H1 (cell line): ENCODE results near the gene FAM240A. TPM values are rescaled to one million over a fixed set of nuclear protein-coding genes. Genes with fewer than 3 reads are reported as not detected.
A peak's percentile ranks its signal among the peaks of the same experiment; 100 is the strongest.

ENCODE experiments used
- CTCF ChIA-PET: fragments of 300-600 bp; sonication (Branson Sonifier 250); formaldehyde crosslinking; loops from one replicate; lab custom pipeline; 2021; ENCODE audit not compliant: partially characterized antibody; lab: Charles Lee
- POLR2A ChIA-PET: fragments of 300-600 bp; sonication (Branson Sonifier 250); formaldehyde crosslinking; loops from one replicate; lab custom pipeline; 2021; ENCODE audit warnings: inconsistent platforms; ENCODE audit not compliant: partially characterized antibody; lab: Charles Lee
- DNase-seq, 2 experiments: peaks; one replicate each; pipeline versions ENCODE4 v3.0.0 to v3.0.0-alpha.2; 2010 to 2022; ENCODE audit warnings: low spot score in 2 of 2, low read depth in 1 of 2, mixed read lengths in 1 of 2
- FAIRE-seq: peaks from 2 replicates; lab custom pipeline; 2011; peaks lifted over from hg19 to GRCh38; lab: Jason Lieb, UNC
- H2AFZ ChIP-seq: 2 replicates; pipeline ENCODE4 v1.8.1; 2012; ENCODE audit warnings: low read length, inconsistent platforms
- H2AK5ac ChIP-seq: 2 replicates; pipeline ENCODE4 v1.6.1; 2013; ENCODE audit warnings: low read depth, low read length
- H2BK120ac ChIP-seq: replicated peaks from 2 replicates; pipeline ENCODE3; 2013; ENCODE audit warnings: low read depth, low read length, inconsistent platforms
- H2BK12ac ChIP-seq: 2 replicates; pipeline ENCODE4 v1.6.1; 2013; ENCODE audit warnings: low read depth, low read length
- H2BK15ac ChIP-seq: 2 replicates; pipeline ENCODE4 v1.6.1; 2013; ENCODE audit warnings: low read length
- H2BK20ac ChIP-seq: 2 replicates; pipeline ENCODE4 v1.6.1; 2013; ENCODE audit warnings: low read length
- H2BK5ac ChIP-seq: 2 replicates; pipeline ENCODE4 v1.6.1; 2013; ENCODE audit warnings: low read depth, low read length
- H3K14ac ChIP-seq: 2 replicates; pipeline ENCODE4 v1.6.1; 2013; ENCODE audit warnings: inconsistent platforms; ENCODE audit not compliant: insufficient read length
- H3K18ac ChIP-seq: 2 replicates; pipeline ENCODE4 v1.6.1; 2013; ENCODE audit warnings: low read length; ENCODE audit errors: extremely low read depth
- H3K23ac ChIP-seq: 2 replicates; pipeline ENCODE4 v1.6.1; 2013; ENCODE audit warnings: inconsistent platforms; ENCODE audit not compliant: insufficient read length
- H3K23me2 ChIP-seq: 2 replicates; pipeline ENCODE4 v1.6.1; 2013; ENCODE audit warnings: low read depth, low read length
- H3K27ac ChIP-seq: 2 replicates; pipeline ENCODE4 v1.6.1; 2011; ENCODE audit warnings: low read depth, low read length, inconsistent platforms
- H3K27me3 ChIP-seq, 4 experiments: replicated peaks in 1 of 4; 1 replicate in 1 of 4; 2 replicates in 3 of 4; pipeline versions ENCODE4 v1.6.1 to v1.8.1; 2011 to 2013; ENCODE audit warnings: low read length in 3 of 4, mild to moderate bottlenecking in 3 of 4, inconsistent platforms in 2 of 4, mixed read lengths in 2 of 4, moderate library complexity in 1 of 4; ENCODE audit not compliant: control insufficient read depth in 3 of 4, insufficient read depth in 3 of 4; ENCODE audit errors: extremely low read depth in 1 of 4
- H3K36me3 ChIP-seq, 4 experiments: 2 replicates each; pipeline versions ENCODE4 v1.6.1 to v1.8.1; 2011 to 2013; ENCODE audit warnings: mild to moderate bottlenecking in 4 of 4, low read length in 3 of 4, moderate library complexity in 2 of 4, control low read depth in 1 of 4, inconsistent platforms in 1 of 4; ENCODE audit not compliant: insufficient read depth in 4 of 4, control insufficient read depth in 2 of 4
- H3K4ac ChIP-seq: replicated peaks from 2 replicates; pipeline ENCODE3; 2013; ENCODE audit warnings: low read length, low read depth, mixed read lengths, inconsistent platforms; ENCODE audit not compliant: insufficient read length
- H3K4me1 ChIP-seq, 4 experiments: replicated peaks in 1 of 4; 1 replicate in 1 of 4; 2 replicates in 3 of 4; pipeline versions ENCODE4 v1.6.1 to v1.8.1; 2011 to 2013; ENCODE audit warnings: low read length in 3 of 4, inconsistent platforms in 2 of 4, mixed read lengths in 1 of 4; ENCODE audit not compliant: insufficient read depth in 4 of 4, control insufficient read depth in 3 of 4
- H3K4me2 ChIP-seq, 2 experiments: 2 replicates each; pipeline versions ENCODE4 v1.6.1 to v1.8.1; 2011 to 2013; ENCODE audit warnings: low read depth in 2 of 2, low read length in 2 of 2, control low read depth in 1 of 2, inconsistent platforms in 1 of 2, mild to moderate bottlenecking in 1 of 2; ENCODE audit not compliant: insufficient read depth in 1 of 2
- H3K4me3 ChIP-seq, 4 experiments: fragments of 200-600, 300-600 bp in 1 of 4; sonication (generic), shearing (Covaris generic), sonication (Bioruptor Twin) in 1 of 4; 2 replicates each; pipeline versions ENCODE4 v1.5.1 to v1.8.1; 2011 to 2016; ENCODE audit warnings: low read length in 4 of 4, low read depth in 3 of 4, control low read depth in 2 of 4, inconsistent platforms in 2 of 4, mild to moderate bottlenecking in 2 of 4, mixed read lengths in 1 of 4, moderate library complexity in 1 of 4; ENCODE audit not compliant: insufficient read depth in 2 of 4; ENCODE audit errors: extremely low read depth in 1 of 4
- H3K56ac ChIP-seq: replicated peaks from 2 replicates; pipeline ENCODE3; 2013; ENCODE audit warnings: low read depth, mild to moderate bottlenecking, mixed read lengths, low read length, inconsistent platforms; ENCODE audit not compliant: insufficient read length
- H3K79me1 ChIP-seq: 2 replicates; pipeline ENCODE4 v1.6.1; 2013; ENCODE audit warnings: low read depth, low read length, control low read depth
- H3K79me2 ChIP-seq, 2 experiments: 2 replicates each; pipeline versions ENCODE4 v1.6.1 to v1.8.1; 2012 to 2013; ENCODE audit warnings: low read length in 2 of 2, mild to moderate bottlenecking in 2 of 2, inconsistent platforms in 1 of 2; ENCODE audit not compliant: insufficient read depth in 2 of 2, control insufficient read depth in 1 of 2
- H3K9ac ChIP-seq, 4 experiments: replicated peaks in 1 of 4; 1 replicate in 1 of 4; 2 replicates in 3 of 4; pipeline versions ENCODE4 v1.6.1 to v1.8.1; 2011 to 2013; ENCODE audit warnings: low read depth in 3 of 4, low read length in 3 of 4, control low read depth in 2 of 4, mild to moderate bottlenecking in 2 of 4, moderate library complexity in 2 of 4, inconsistent platforms in 1 of 4; ENCODE audit errors: extremely low read depth in 1 of 4
- H3K9me3 ChIP-seq, 2 experiments: 2 replicates each; pipeline versions ENCODE4 v1.6.1 to v1.8.1; 2012 to 2013; ENCODE audit warnings: mild to moderate bottlenecking in 2 of 2, moderate library complexity in 2 of 2, control low read depth in 1 of 2, inconsistent platforms in 1 of 2, low read depth in 1 of 2, low read length in 1 of 2, mixed read lengths in 1 of 2; ENCODE audit not compliant: insufficient read depth in 2 of 2
- H4K20me1 ChIP-seq, 2 experiments: replicated peaks in 1 of 2; 2 replicates each; pipeline versions ENCODE3 to v1.8.1; 2011 to 2013; ENCODE audit warnings: inconsistent platforms in 2 of 2, low read length in 2 of 2, mild to moderate bottlenecking in 1 of 2; ENCODE audit not compliant: insufficient read depth in 2 of 2, control insufficient read depth in 1 of 2
- H4K5ac ChIP-seq: 2 replicates; pipeline ENCODE4 v1.6.1; 2013; ENCODE audit warnings: low read length, low read depth, mixed read lengths, inconsistent platforms; ENCODE audit not compliant: insufficient read length
- H4K8ac ChIP-seq: 2 replicates; pipeline ENCODE4 v1.8.0; 2013; ENCODE audit warnings: mild to moderate bottlenecking, moderate library complexity, low read length, inconsistent platforms; ENCODE audit not compliant: insufficient read depth; ENCODE audit errors: extremely low read depth
- H4K91ac ChIP-seq: replicated peaks from 2 replicates; pipeline ENCODE3; 2013; ENCODE audit warnings: low read length, mixed read lengths, inconsistent platforms; ENCODE audit not compliant: insufficient read length
- BACH1 ChIP-seq: IDR thresholded peaks from 2 replicates; pipeline ENCODE4 v1.6.1; 2012; ENCODE audit warnings: low read length, improper control_type of control experiment
- CTCF ChIP-seq, 3 experiments: IDR thresholded peaks; 1 replicate in 2 of 3; 2 replicates in 1 of 3; pipeline versions ENCODE4 v1.5.1 to v1.6.1; 2011; ENCODE audit warnings: low read length in 3 of 3, mild to moderate bottlenecking in 3 of 3, inconsistent platforms in 2 of 3, low read depth in 1 of 3, moderate library complexity in 1 of 3; ENCODE audit not compliant: insufficient read depth in 1 of 3; ENCODE audit errors: control extremely low read depth in 1 of 3
- GTF2F1 ChIP-seq: IDR thresholded peaks from 2 replicates; pipeline ENCODE4 v1.6.1; 2012; ENCODE audit warnings: low read depth, low read length, improper control_type of control experiment, borderline replicate concordance
- POLR2AphosphoS5 ChIP-seq: IDR thresholded peaks from 2 replicates; pipeline ENCODE4 v1.6.1; 2011; ENCODE audit warnings: low read depth, low read length
- RAD21 ChIP-seq, 2 experiments: IDR thresholded peaks in 1 of 2; conservative IDR thresholded peaks in 1 of 2; 2 replicates each; pipeline ENCODE4 v1.6.1; 2011; ENCODE audit warnings: low read depth in 2 of 2, low read length in 2 of 2, improper control_type of control experiment in 1 of 2, inconsistent platforms in 1 of 2, mild to moderate bottlenecking in 1 of 2, moderate library complexity in 1 of 2
- TAF1 ChIP-seq: IDR thresholded peaks from 2 replicates; pipeline ENCODE4 v1.6.1; 2011; ENCODE audit warnings: mild to moderate bottlenecking, low read depth, low read length
- WGBS, 2 experiments: shearing (Covaris generic) in 1 of 2; methylation state at CpG; one replicate each; pipeline versions ENCODE4 v1.1.6 to v1.1.7; 2013 to 2015; ENCODE audit warnings: low lambda C conversion rate in 2 of 2, mixed read lengths in 2 of 2, inconsistent platforms in 1 of 2, low coverage in 1 of 2, missing lambda C conversion rate in 1 of 2; ENCODE audit not compliant: insufficient replicate concordance in 2 of 2, insufficient coverage in 1 of 2, insufficient read length in 1 of 2; ENCODE audit errors: extremely low coverage in 1 of 2, missing lambda C conversion rate in 1 of 2; 5-methylcytosine and 5-hydroxymethylcytosine counted together
- polyA plus RNA-seq, 7 experiments: library from polyadenylated mRNA; depleted of rRNA in 3 of 7; stranded (reverse) in 5 of 7; unstranded in 2 of 7; fragments of >200 nt in 5 of 7; fragments of 200-250 nt in 2 of 7; gene quantifications; 1 replicate in 5 of 7; 2 replicates in 1 of 7; 4 replicates in 1 of 7; pipeline versions ENCODE4 v1.2.1 to v1.2.3, GENCODE V29; 2011 to 2013; ENCODE audit warnings: missing spikeins in 2 of 7, mixed read lengths in 2 of 7
- total RNA-seq: library from RNA; stranded (reverse); fragmentation: NEBNext Ultra II Directional; extraction: Animal tissue kit (Norgen Biotek cat#: 25700); gene quantifications from 2 replicates; pipeline ENCODE4 v1.2.1, GENCODE V29; 2021

The FAM240A gene
- total and polyA plus RNA-seq, 2 of the 8 experiments (the other 6 are each of a cell fraction or from before 2014, with no cell fraction given): 0.08 TPM; not detected in 1

- Histone ChIP-seq H2BK120ac (no peak overlapping the region), H3K9me3 (peaks cover 22 to 34% of the 10 kb centered on the region in 2 experiments), H4K5ac (no peak overlapping the region), H3K36me3 (no peaks in the 10 kb centered on the region; a peak in 1 of 8 replicates), H3K4me2 (no peak overlapping the region), H4K8ac (no peak overlapping the region), H3K18ac (peak overlapping the region; percentile 26; the same call in 1 of the 2 replicates), H4K91ac (no peak overlapping the region), H3K4me1 (no peaks in the 10 kb centered on the region), H3K79me2 (no peaks in the 10 kb centered on the region), H3K14ac (no peak overlapping the region), H2BK12ac (no peak overlapping the region), H2AFZ (no peak overlapping the region), H3K23me2 (no peaks in the 10 kb centered on the region), H3K4ac (no peak overlapping the region), H4K20me1 (no peaks in the 10 kb centered on the region), H3K27ac (no peak overlapping the region), H3K9ac (no peak overlapping the region), H2BK15ac (no peak overlapping the region), H2AK5ac (peak overlapping the region; percentile 45; the same call in 1 of the 2 replicates), H3K4me3 (no peak overlapping the region), H3K56ac (no peak overlapping the region), H3K27me3 (0 out of 7 replicates have a peak, but pooled peaks cover 0 to 3% (median 0%) of the 10 kb centered on the region in 4 experiments), H2BK5ac (no peak overlapping the region), H3K23ac (no peak overlapping the region), H3K79me1 (no peaks in the 10 kb centered on the region), H2BK20ac (0 out of 2 replicates have a peak overlapping the region, but pooled peaks have one; percentile 1)
- ChIA-PET CTCF (interaction anchor here (0.6 to 2.4 kb wide), 16 partner anchors 9 to 113 kb away, joined by 3 to 16 read pairs (median 4); no protein-coding TSS in a partner anchor), POLR2A (interaction anchor here (0.8 to 2.5 kb wide), 8 partner anchors 8 to 35 kb away, joined by 3 to 13 read pairs (median 6); a partner anchor contains a TSS)
- TF ChIP-seq BACH1 (no peak), CTCF (IDR thresholded peaks at IDR 0.05; ENCODE audit: control extremely low read depth in 1 of 3, insufficient read depth in 1 of 3, low read depth in 1 of 3, low read length in 3 of 3) (peak in 2 of 3 experiments; percentile 14 to 34; a peak in 3 of 4 replicates), POLR2AphosphoS5 (no peak), RAD21 (IDR thresholded peaks at IDR 0.05 in 1 of 2, conservative IDR thresholded peaks at IDR 0.05 in 1 of 2; ENCODE audit: low read depth in 2 of 2, low read length in 2 of 2) (peak; percentile 38 to 53), GTF2F1 (no peak), TAF1 (no peak)
- FAIRE-seq: no peak
- 80% methylated on average over 14 of the region's 14 CpGs; no CpG with 5 or more reads in 1 of the 2 experiments for WGBS, 2 experiments
- no peak for DNase-seq
Observed at GRCh38 chr3:46593274-46593862, 19.0 kb upstream of the FAM240A start.
